Breast epithelium (tissue), 4 donors: ENCODE results near the gene SFT2D3. TPM values are rescaled to one million over a fixed set of nuclear protein-coding genes. Genes with fewer than 3 reads are reported as not detected.
A peak's percentile ranks its signal among the peaks of the same experiment; 100 is the strongest.

Source experiments
- DNase-seq, 2 donors: peaks; one replicate each; pipeline ENCODE4 v3.0.0-alpha.2; 2019; ENCODE audit warnings: low spot score in 2 of 2
- H3K27ac ChIP-seq, 2 donors: fragments of 200-600 bp; sonication (generic) in 1 of 2; one replicate each; pipeline ENCODE4 v1.5.1; 2016 to 2019; ENCODE audit warnings: mild to moderate bottlenecking in 1 of 2
- H3K27me3 ChIP-seq, 2 donors: fragments of 200-600 bp; sonication (generic) in 1 of 2; one replicate each; pipeline versions ENCODE4 v1.5.1 to v1.6.0; 2017 to 2019; ENCODE audit warnings: control low read depth in 1 of 2, mild to moderate bottlenecking in 1 of 2
- H3K36me3 ChIP-seq: fragments of 200-600 bp; one replicate; pipeline ENCODE4 v1.5.1; 2019
- H3K4me1 ChIP-seq, 2 donors: fragments of 200-600 bp; sonication (generic); one replicate each; pipeline ENCODE4 v1.5.1; 2016 to 2019; ENCODE audit warnings: control low read depth in 1 of 2
- H3K4me3 ChIP-seq, 3 donors: fragments of 200-600 bp; sonication (generic); 1 replicate in 2 of 3; 2 replicates in 1 of 3; pipeline ENCODE4 v1.5.1; 2016 to 2019; ENCODE audit warnings: mild to moderate bottlenecking in 3 of 3, moderate library complexity in 2 of 3
- H3K9me3 ChIP-seq, 2 donors: fragments of 200-600 bp; sonication (generic) in 1 of 2; one replicate each; pipeline ENCODE4 v1.5.1; 2016 to 2019; ENCODE audit warnings: control low read depth in 1 of 2
- POLR2A ChIP-seq: fragments of 450-650 bp; IDR thresholded peaks from one replicate; pipeline ENCODE4 v1.6.1; 2016; ENCODE audit warnings: antibody characterized with exemption, mild to moderate bottlenecking, moderate library complexity
- POLR2AphosphoS5 ChIP-seq, 3 donors: sonication (generic); formaldehyde crosslinking; IDR thresholded peaks; one replicate each; pipeline ENCODE4 v1.6.1; 2017; ENCODE audit warnings: antibody characterized with exemption in 3 of 3
- intact Hi-C: fragments of 100-400 bp; cut with DNase I; formaldehyde crosslinking; loops from one replicate; pipeline ENCODE4 v1.15.1; 2023; ENCODE audit warnings: low total_unique reads
- total RNA-seq, 3 donors: library from RNA; depleted of rRNA; stranded (reverse); fragments of >200 nt; gene quantifications; one replicate each; pipeline ENCODE4 v1.1.0, GENCODE V29; 2016
- TF ChIP-seq, protein P1 (sequence below), 3 donors: fragments of 450-650 bp; IDR thresholded peaks; one replicate each; pipeline ENCODE4 v1.5.1; 2016 to 2017; ENCODE audit warnings: antibody characterized with exemption in 3 of 3, mild to moderate bottlenecking in 3 of 3, moderate library complexity in 3 of 3

SFT2D3 gene
- total RNA-seq, 3 donors from 2014 or later = 9.8 to 12.3 (median 10.9) TPM

DNA sequence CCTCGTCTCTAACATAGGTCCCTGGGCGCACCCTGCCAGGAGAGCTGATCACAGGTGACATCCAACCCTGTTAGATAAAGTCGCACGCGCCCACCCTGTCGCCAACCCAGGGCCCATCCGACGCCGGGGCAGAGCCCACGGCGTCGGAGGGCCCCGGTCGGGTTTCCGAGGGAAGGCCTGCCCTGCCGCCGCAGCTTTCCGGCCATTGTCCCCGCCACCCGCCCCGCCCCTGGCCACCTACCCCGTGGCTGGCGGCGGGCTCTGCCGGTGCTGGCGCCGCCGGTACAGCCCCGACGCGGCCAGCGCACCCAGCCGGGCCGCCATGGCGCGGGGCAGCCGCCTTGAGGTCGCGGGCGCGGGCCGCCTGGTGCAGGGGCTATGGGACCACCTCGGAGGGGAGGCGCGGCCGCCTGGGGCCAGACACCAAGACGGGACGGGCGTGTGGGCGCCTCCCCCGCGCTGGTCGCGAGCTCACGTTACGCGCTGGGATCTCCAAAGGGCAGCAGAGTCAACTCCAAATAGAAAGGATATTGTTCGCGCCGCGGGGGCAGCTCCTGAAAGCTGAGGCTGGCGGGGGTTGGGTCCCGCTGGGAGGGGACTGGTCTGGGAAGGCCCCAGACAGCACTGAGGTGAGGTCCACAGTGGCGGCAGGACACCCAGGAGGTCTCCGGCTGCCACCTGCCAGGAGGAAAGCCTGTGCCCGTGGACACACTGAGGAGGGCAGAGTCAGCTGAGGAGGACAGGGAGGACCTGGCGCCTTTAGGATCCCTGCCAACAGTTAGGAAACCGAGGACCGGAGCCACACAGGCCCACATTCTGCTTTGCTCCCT lies 37.0 kb upstream of the SFT2D3 start:
- no peaks in the 10 kb centered on the region for H3K36me3 ChIP-seq
- H3K9me3 ChIP-seq = no peaks in the 10 kb centered on the region
- intact Hi-C loops = no loop called here
- peaks cover 0 to 6% of the 10 kb centered on the region in 2 donors for H3K4me1 ChIP-seq
- peak in 1 of 2 donors; percentile 47 for DNase-seq
- no peaks in the 10 kb centered on the region for H3K27me3 ChIP-seq
- peak overlapping the region; percentile 40 to 73 for H3K27ac ChIP-seq
- no peak for TF ChIP-seq POLR2A
- no peak for TF ChIP-seq POLR2AphosphoS5 (IDR thresholded peaks at IDR 0.05)
- TF ChIP-seq, protein P1, sequence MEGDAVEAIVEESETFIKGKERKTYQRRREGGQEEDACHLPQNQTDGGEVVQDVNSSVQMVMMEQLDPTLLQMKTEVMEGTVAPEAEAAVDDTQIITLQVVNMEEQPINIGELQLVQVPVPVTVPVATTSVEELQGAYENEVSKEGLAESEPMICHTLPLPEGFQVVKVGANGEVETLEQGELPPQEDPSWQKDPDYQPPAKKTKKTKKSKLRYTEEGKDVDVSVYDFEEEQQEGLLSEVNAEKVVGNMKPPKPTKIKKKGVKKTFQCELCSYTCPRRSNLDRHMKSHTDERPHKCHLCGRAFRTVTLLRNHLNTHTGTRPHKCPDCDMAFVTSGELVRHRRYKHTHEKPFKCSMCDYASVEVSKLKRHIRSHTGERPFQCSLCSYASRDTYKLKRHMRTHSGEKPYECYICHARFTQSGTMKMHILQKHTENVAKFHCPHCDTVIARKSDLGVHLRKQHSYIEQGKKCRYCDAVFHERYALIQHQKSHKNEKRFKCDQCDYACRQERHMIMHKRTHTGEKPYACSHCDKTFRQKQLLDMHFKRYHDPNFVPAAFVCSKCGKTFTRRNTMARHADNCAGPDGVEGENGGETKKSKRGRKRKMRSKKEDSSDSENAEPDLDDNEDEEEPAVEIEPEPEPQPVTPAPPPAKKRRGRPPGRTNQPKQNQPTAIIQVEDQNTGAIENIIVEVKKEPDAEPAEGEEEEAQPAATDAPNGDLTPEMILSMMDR (IDR thresholded peaks at IDR 0.05) = no peak
- H3K4me3 ChIP-seq = peak overlapping the region; percentile 31 to 66 (median 32)

DNA sequence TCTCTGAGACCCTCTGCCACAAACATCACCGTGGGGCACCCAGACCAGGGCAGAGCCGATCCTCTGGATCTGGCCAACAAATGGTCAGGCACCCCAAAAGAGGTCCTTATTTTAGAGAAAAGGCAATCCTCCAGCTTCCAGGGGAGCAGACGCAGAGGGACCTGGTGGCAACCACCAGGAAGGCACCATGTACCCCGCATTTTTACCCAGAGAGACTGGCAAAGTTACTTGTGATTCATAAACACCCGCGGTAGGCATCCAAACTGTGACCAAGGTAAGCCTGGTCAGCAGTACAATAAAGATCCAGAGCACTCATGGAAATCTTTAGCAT lies 36.4 kb upstream of the SFT2D3 start:
- TF ChIP-seq POLR2A (no peak), POLR2AphosphoS5 (IDR thresholded peaks at IDR 0.05) (no peak)
- TF ChIP-seq, protein P1 (IDR thresholded peaks at IDR 0.05) = no peak
- peaks cover 0 to 6% of the 10 kb centered on the region in 2 donors for H3K4me1 ChIP-seq
- no peak for DNase-seq
- H3K27ac ChIP-seq = peak overlapping the region; percentile 40 to 73
- intact Hi-C loops = no loop called here
- H3K4me3 ChIP-seq = peak overlapping the region; percentile 31 to 66 (median 32)
- peaks cover 0 to 2% of the 10 kb centered on the region in 2 donors for H3K9me3 ChIP-seq
- H3K36me3 ChIP-seq = no peaks in the 10 kb centered on the region
- H3K27me3 ChIP-seq = no peaks in the 10 kb centered on the region

GRCh38 chr2:127665267-127665893 lies 35.9 kb upstream of the SFT2D3 start:
- DNase-seq = no peak
- TF ChIP-seq, protein P1 (IDR thresholded peaks at IDR 0.05) = no peak
- no peak for TF ChIP-seq POLR2AphosphoS5 (IDR thresholded peaks at IDR 0.05)
- no peak for TF ChIP-seq POLR2A
- intact Hi-C loops = no loop called here
- Histone ChIP-seq H3K4me1 (peaks cover 0 to 6% of the 10 kb centered on the region in 2 donors), H3K4me3 (no peak overlapping the region), H3K9me3 (peaks cover 0 to 5% of the 10 kb centered on the region in 2 donors), H3K36me3 (no peaks in the 10 kb centered on the region), H3K27me3 (no peaks in the 10 kb centered on the region), H3K27ac (peak overlapping the region in 1 of 2 donors; percentile 73)

GRCh38 chr2:127669056-127669455 lies 32.2 kb upstream of the SFT2D3 start:
- no peak overlapping the region for H3K27ac ChIP-seq
- H3K27me3 ChIP-seq = peaks cover 0 to under 1% of the 10 kb centered on the region in 2 donors
- H3K36me3 ChIP-seq = no peaks in the 10 kb centered on the region
- intact Hi-C loops = no loop called here
- H3K4me1 ChIP-seq = no peaks in the 10 kb centered on the region
- TF ChIP-seq, protein P1 (IDR thresholded peaks at IDR 0.05) = no peak
- no peak for TF ChIP-seq POLR2A
- no peak for TF ChIP-seq POLR2AphosphoS5 (IDR thresholded peaks at IDR 0.05)
- DNase-seq = no peak
- H3K4me3 ChIP-seq = no peak overlapping the region
- H3K9me3 ChIP-seq = peaks cover 0 to 5% of the 10 kb centered on the region in 2 donors
